Keratinocyte (primary cell): ENCODE measurements around the gene FAM219B. TPM values are rescaled to one million over a fixed set of nuclear protein-coding genes. Genes with fewer than 3 reads are reported as not detected.

ENCODE experiments used
- DNase-seq: peaks from one replicate; pipeline ENCODE4 v3.0.0-alpha.2; 2011; ENCODE audit warnings: low read depth, missing footprints, low spot score
- FAIRE-seq: peaks from 2 replicates; lab custom pipeline; 2011; peaks lifted over from hg19 to GRCh38; lab: Jason Lieb, UNC
- H2AFZ ChIP-seq: 2 replicates; pipeline ENCODE4 v1.6.0; 2012; ENCODE audit warnings: low read length, control low read depth, inconsistent platforms; ENCODE audit not compliant: control insufficient read depth
- H3K27ac ChIP-seq: 2 replicates; pipeline ENCODE4 v1.5.1; 2011; ENCODE audit warnings: low read length; ENCODE audit not compliant: control insufficient read depth, insufficient read depth
- H3K27me3 ChIP-seq: 3 replicates; pipeline ENCODE4 v1.6.0; 2011; ENCODE audit warnings: low read length; ENCODE audit not compliant: control insufficient read depth, insufficient read depth; ENCODE audit errors: extremely low read depth
- H3K36me3 ChIP-seq, 2 experiments: 2 replicates in 1 of 2; 3 replicates in 1 of 2; pipeline ENCODE4 v1.5.1; 2011; ENCODE audit warnings: low read length in 2 of 2, mild to moderate bottlenecking in 1 of 2; ENCODE audit not compliant: control insufficient read depth in 2 of 2, insufficient read depth in 2 of 2; ENCODE audit errors: extremely low read depth in 1 of 2
- H3K4me1 ChIP-seq: 3 replicates; pipeline ENCODE4 v1.5.1; 2011; ENCODE audit warnings: low read length; ENCODE audit not compliant: control insufficient read depth, insufficient read depth; ENCODE audit errors: extremely low read depth
- H3K4me2 ChIP-seq: 3 replicates; pipeline ENCODE4 v1.6.0; 2011; ENCODE audit warnings: low read depth, low read length; ENCODE audit not compliant: control insufficient read depth, insufficient read depth; ENCODE audit errors: extremely low read depth
- H3K4me3 ChIP-seq, 3 experiments: fragments of 200-600 bp in 1 of 3; sonication (generic) in 1 of 3; 2 replicates in 2 of 3; 3 replicates in 1 of 3; pipeline ENCODE4 v1.5.1; 2011 to 2016; ENCODE audit warnings: low read length in 3 of 3, mild to moderate bottlenecking in 3 of 3, control low read depth in 2 of 3, inconsistent platforms in 1 of 3, low read depth in 1 of 3, mixed read lengths in 1 of 3, mixed run types in 1 of 3, moderate library complexity in 1 of 3; ENCODE audit not compliant: control insufficient read depth in 2 of 3, insufficient read depth in 2 of 3; ENCODE audit errors: extremely low read depth in 1 of 3
- H3K79me2 ChIP-seq: 2 replicates; pipeline ENCODE4 v1.6.0; 2012; ENCODE audit warnings: low read length; ENCODE audit not compliant: control insufficient read depth, insufficient read depth
- H3K9ac ChIP-seq: 3 replicates; pipeline ENCODE4 v1.6.0; 2011; ENCODE audit warnings: low read length; ENCODE audit not compliant: control insufficient read depth, insufficient read depth; ENCODE audit errors: extremely low read depth
- H3K9me1 ChIP-seq: 3 replicates; pipeline ENCODE4 v1.6.0; 2011; ENCODE audit warnings: low read length; ENCODE audit not compliant: control insufficient read depth, insufficient read depth; ENCODE audit errors: extremely low read depth
- H3K9me3 ChIP-seq: 2 replicates; pipeline ENCODE4 v1.5.1; 2012; ENCODE audit warnings: low read depth, low read length; ENCODE audit not compliant: control insufficient read depth
- H4K20me1 ChIP-seq: 3 replicates; pipeline ENCODE4 v1.6.0; 2011; ENCODE audit warnings: low read length; ENCODE audit not compliant: control insufficient read depth, insufficient read depth; ENCODE audit errors: extremely low read depth
- EZH2 ChIP-seq: IDR thresholded peaks from one replicate; pipeline ENCODE4 v1.6.1; 2012; ENCODE audit warnings: inconsistent platforms, mild to moderate bottlenecking, low read length, moderate library complexity
- dilution Hi-C: fragments of 300-500 bp; cut with MboI; formaldehyde crosslinking; loops from one replicate; pipeline ENCODE4 v1.7.0; 2020; ENCODE audit warnings: low sequenced_read_pairs; ENCODE audit not compliant: extremely low pct_ligation_motif_present
- polyA plus RNA-seq, 5 experiments: library from polyadenylated mRNA; depleted of rRNA in 3 of 5; stranded (reverse) in 3 of 5; stranded (forward) in 1 of 5; unstranded in 1 of 5; fragments of >200 nt; gene quantifications; 1 replicate in 1 of 5; 2 replicates in 3 of 5; 3 replicates in 1 of 5; pipeline versions ENCODE4 v1.2.1 to v1.2.3, GENCODE V29; 2011 to 2012; ENCODE audit warnings: missing spikeins in 2 of 5, low read depth in 1 of 5, low replicate concordance in 1 of 5
- TF ChIP-seq, protein P1 (sequence below), 3 experiments: IDR thresholded peaks in 1 of 3; conservative IDR thresholded peaks in 1 of 3; optimal IDR thresholded peaks in 1 of 3; 2 replicates in 2 of 3; 3 replicates in 1 of 3; pipeline versions ENCODE3 to v1.5.1; 2011; ENCODE audit warnings: low read length in 3 of 3, mild to moderate bottlenecking in 3 of 3, moderate library complexity in 2 of 3, control low read depth in 1 of 3, inconsistent platforms in 1 of 3; ENCODE audit not compliant: insufficient read depth in 2 of 3; ENCODE audit errors: extremely low read depth in 1 of 3

The FAM219B gene
- polyA plus RNA-seq, 1 donor (not counting 4 experiments of a cell fraction or from before 2014, with no cell fraction given), result 45.4 TPM

DNA sequence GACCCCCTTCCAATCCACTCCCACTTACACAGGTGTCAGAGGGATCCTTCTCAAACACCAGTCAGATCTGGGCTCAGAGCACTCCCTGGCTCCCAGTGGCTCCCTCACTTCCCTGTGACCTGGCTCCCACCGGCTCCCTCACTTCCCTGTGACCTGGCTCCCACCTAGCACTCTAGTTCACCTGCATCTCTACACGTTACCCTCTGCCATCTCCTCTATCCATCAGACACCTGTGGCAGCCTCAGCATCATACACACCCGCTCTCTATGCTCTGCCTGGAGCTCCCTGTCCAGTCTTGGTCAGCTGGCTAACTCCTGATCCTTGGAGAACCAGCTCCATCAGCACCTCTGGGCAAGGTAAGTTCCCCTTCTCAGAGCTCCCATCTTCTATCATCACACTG lies 44.4 kb upstream of the FAM219B start:
- no peak for FAIRE-seq
- DNase-seq, result no peak
- Histone ChIP-seq H3K9me1 (no peaks in the 10 kb centered on the region), H3K9me3 (no peaks in the 10 kb centered on the region), H3K79me2 (no peaks in the 10 kb centered on the region), H4K20me1 (no peaks in the 10 kb centered on the region), H3K27ac (no peak overlapping the region), H3K4me3 (no peak overlapping the region), H3K4me2 (no peak overlapping the region), H2AFZ (no peak overlapping the region), H3K27me3 (peaks cover 7% of the 10 kb centered on the region), H3K36me3 (no peaks in the 10 kb centered on the region), H3K9ac (no peak overlapping the region), H3K4me1 (no peaks in the 10 kb centered on the region)
- TF ChIP-seq, protein P1, sequence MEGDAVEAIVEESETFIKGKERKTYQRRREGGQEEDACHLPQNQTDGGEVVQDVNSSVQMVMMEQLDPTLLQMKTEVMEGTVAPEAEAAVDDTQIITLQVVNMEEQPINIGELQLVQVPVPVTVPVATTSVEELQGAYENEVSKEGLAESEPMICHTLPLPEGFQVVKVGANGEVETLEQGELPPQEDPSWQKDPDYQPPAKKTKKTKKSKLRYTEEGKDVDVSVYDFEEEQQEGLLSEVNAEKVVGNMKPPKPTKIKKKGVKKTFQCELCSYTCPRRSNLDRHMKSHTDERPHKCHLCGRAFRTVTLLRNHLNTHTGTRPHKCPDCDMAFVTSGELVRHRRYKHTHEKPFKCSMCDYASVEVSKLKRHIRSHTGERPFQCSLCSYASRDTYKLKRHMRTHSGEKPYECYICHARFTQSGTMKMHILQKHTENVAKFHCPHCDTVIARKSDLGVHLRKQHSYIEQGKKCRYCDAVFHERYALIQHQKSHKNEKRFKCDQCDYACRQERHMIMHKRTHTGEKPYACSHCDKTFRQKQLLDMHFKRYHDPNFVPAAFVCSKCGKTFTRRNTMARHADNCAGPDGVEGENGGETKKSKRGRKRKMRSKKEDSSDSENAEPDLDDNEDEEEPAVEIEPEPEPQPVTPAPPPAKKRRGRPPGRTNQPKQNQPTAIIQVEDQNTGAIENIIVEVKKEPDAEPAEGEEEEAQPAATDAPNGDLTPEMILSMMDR (optimal IDR thresholded peaks at IDR 0.05 in 1 of 3, IDR thresholded peaks at IDR 0.05 in 1 of 3, conservative IDR thresholded peaks at IDR 0.05 in 1 of 3; ENCODE audit: extremely low read depth in 1 of 3, insufficient read depth in 2 of 3, low read length in 3 of 3), result no peak
- no peak for TF ChIP-seq EZH2
- dilution Hi-C loops, result no loop called here

DNA sequence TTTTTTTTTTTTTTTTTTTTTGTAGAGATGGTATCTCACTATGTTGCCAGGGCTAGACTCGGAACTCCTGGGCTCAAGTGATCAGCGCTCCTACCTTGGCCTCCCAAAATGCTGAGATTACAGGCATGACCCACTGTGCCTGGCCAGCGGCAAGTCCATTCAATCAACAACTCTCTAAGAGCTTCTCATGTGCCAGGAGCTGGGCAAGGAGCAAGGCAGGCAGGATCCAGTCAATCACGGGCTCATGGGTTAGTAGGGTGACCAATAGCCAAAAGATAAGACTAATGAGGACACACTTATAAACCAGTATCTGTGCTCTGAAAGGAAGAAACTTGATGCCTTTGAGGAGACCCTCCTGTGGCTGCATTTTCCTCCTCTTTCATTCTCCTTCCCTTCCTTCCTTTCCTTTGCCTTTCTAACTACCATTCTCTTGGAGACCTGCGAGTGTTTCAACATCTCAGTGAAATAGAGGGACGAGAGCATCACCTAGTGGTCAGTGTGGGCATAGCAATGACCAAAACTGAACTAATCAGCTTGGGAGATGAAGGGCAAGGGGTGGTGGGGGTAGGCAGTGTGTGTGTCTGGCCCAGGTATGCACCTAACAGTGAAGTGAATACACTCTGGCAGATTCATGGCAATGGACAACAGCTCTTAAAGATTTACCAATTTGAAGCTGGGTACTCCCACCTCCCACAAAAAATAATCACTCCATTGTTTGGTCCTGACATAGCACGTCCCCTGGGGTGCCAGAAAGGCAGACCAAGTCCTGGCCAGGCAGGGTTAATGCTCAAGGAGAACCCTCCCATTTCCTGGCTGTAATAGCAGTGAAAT lies 43.6 kb upstream of the FAM219B start:
- Histone ChIP-seq H4K20me1 (no peaks in the 10 kb centered on the region), H3K36me3 (no peaks in the 10 kb centered on the region), H2AFZ (no peak overlapping the region), H3K9me3 (no peaks in the 10 kb centered on the region), H3K4me3 (no peak overlapping the region), H3K4me1 (no peaks in the 10 kb centered on the region), H3K27me3 (peaks cover under 1% of the 10 kb centered on the region), H3K79me2 (no peaks in the 10 kb centered on the region), H3K27ac (no peak overlapping the region), H3K9me1 (no peaks in the 10 kb centered on the region), H3K9ac (no peak overlapping the region), H3K4me2 (no peak overlapping the region)
- TF ChIP-seq, protein P1 (optimal IDR thresholded peaks at IDR 0.05 in 1 of 3, IDR thresholded peaks at IDR 0.05 in 1 of 3, conservative IDR thresholded peaks at IDR 0.05 in 1 of 3; ENCODE audit: extremely low read depth in 1 of 3, insufficient read depth in 2 of 3, low read length in 3 of 3), result peak; percentile 94 to 100 (median 98)
- no peak for TF ChIP-seq EZH2
- DNase-seq (no peak), FAIRE-seq (peak; percentile 78)
- dilution Hi-C loops, result no loop called here
